OCI-LY7 (cell line): ENCODE results near the gene DLGAP4. TPM values are rescaled to one million over a fixed set of nuclear protein-coding genes. Genes with fewer than 3 reads are reported as not detected.

Experiments
- BruUV-seq: library from RNA; stranded (reverse); fragments of 400-500 nt; replicated peaks from 2 replicates; lab custom pipeline; 2021; lab: Mats Ljungman, UMichigan
- CTCF ChIA-PET: fragments of 300-600 bp; sonication (Branson Sonifier 250); formaldehyde crosslinking; loops from one replicate; lab custom pipeline; 2022; ENCODE audit warnings: antibody characterized with exemption; ENCODE audit not compliant: unreplicated experiment; lab: Charles Lee
- POLR2A ChIA-PET: fragments of 300-600 bp; sonication (Branson Sonifier 250); formaldehyde crosslinking; loops from one replicate; lab custom pipeline; 2022; ENCODE audit warnings: antibody characterized with exemption; lab: Charles Lee
- DNase-seq: peaks from one replicate; pipeline ENCODE4 v3.0.0-alpha.2; 2015; ENCODE audit warnings: low spot score
- H2AFZ ChIP-seq: fragments of 200-600 bp; sonication (generic), shearing (Covaris generic); 2 replicates; pipeline ENCODE4 v1.6.1; 2014; ENCODE audit warnings: mild to moderate bottlenecking, antibody characterized with exemption, low read length, moderate library complexity
- H3K27ac ChIP-seq: fragments of 200-600 bp; sonication (generic); 2 replicates; pipeline ENCODE4 v1.5.1; 2014; ENCODE audit warnings: mixed run types, low read depth, mild to moderate bottlenecking, moderate library complexity, low read length, inconsistent platforms; ENCODE audit not compliant: poor library complexity, severe bottlenecking
- H3K36me3 ChIP-seq: fragments of 200-600 bp; sonication (generic); 2 replicates; pipeline ENCODE4 v1.6.1; 2014; ENCODE audit warnings: mild to moderate bottlenecking, antibody characterized with exemption, low read length, moderate library complexity, mixed read lengths; ENCODE audit not compliant: insufficient read depth
- H3K4me1 ChIP-seq: fragments of 200-600 bp; sonication (generic); 2 replicates; pipeline ENCODE4 v1.5.1; 2014; ENCODE audit warnings: mild to moderate bottlenecking, low read length; ENCODE audit not compliant: insufficient read depth, poor library complexity, severe bottlenecking
- H3K4me2 ChIP-seq: fragments of 200-600 bp; sonication (generic); 2 replicates; pipeline ENCODE4 v1.6.1; 2014; ENCODE audit warnings: mild to moderate bottlenecking, low read length
- H3K4me3 ChIP-seq: fragments of 200-600 bp; sonication (generic); 2 replicates; pipeline ENCODE4 v1.5.1; 2014; ENCODE audit warnings: mild to moderate bottlenecking, low read depth, low read length; ENCODE audit not compliant: poor library complexity, severe bottlenecking
- H3K79me2 ChIP-seq: fragments of 200-600 bp; sonication (generic); 2 replicates; pipeline ENCODE4 v1.6.1; 2016; ENCODE audit warnings: low read depth, mild to moderate bottlenecking, low read length, moderate library complexity, mixed read lengths; ENCODE audit not compliant: insufficient read depth
- H3K9me2 ChIP-seq: fragments of 200-600 bp; sonication (generic); 2 replicates; pipeline ENCODE4 v1.6.1; 2016; ENCODE audit warnings: mild to moderate bottlenecking, low read length, mixed read lengths; ENCODE audit not compliant: insufficient read depth
- H3K9me3 ChIP-seq: fragments of 200-600 bp; sonication (generic); 2 replicates; pipeline ENCODE4 v1.6.1; 2014; ENCODE audit warnings: mild to moderate bottlenecking, mixed run types, low read length, mixed read lengths
- H4K20me1 ChIP-seq: fragments of 200-600 bp; sonication (generic); 2 replicates; pipeline ENCODE4 v1.6.1; 2014; ENCODE audit warnings: mild to moderate bottlenecking, antibody characterized with exemption, low read length, moderate library complexity, mixed read lengths; ENCODE audit not compliant: insufficient read depth
- EZH2phosphoT487 ChIP-seq: fragments of 200-600 bp; sonication (generic); IDR thresholded peaks from 2 replicates; pipeline ENCODE4 v1.6.1; 2018; ENCODE audit warnings: low read depth, borderline replicate concordance, mild to moderate bottlenecking, mixed run types, antibody characterized with exemption, low read length, moderate library complexity, mixed read lengths
- intact Hi-C: fragments of 100-400 bp; cut with micrococcal nuclease; formaldehyde crosslinking; loops from one replicate; pipeline ENCODE4 v1.10.0; 2022; ENCODE audit not compliant: unreplicated experiment
- total RNA-seq, 2 experiments: library from RNA; depleted of rRNA in 1 of 2; stranded (reverse); fragments of >200 nt in 1 of 2; shearing (Covaris generic) in 1 of 2; gene quantifications; 2 replicates each; pipeline ENCODE4 v1.2.3, GENCODE V29; 2014 to 2022
- TF ChIP-seq, protein P1 (sequence below): fragments of 200-600 bp; sonication (generic); conservative IDR thresholded peaks from 2 replicates; pipeline ENCODE4 v1.5.1; 2014; ENCODE audit warnings: mild to moderate bottlenecking, antibody characterized with exemption, low read length, moderate library complexity, mixed read lengths

DLGAP4 gene
- total RNA-seq, 2 experiments from 2014 or later, result 7.7 to 41.6 TPM

- ChIA-PET CTCF (interaction anchor here (0.7 kb wide), 1 partner anchor 113 kb away, joined by 3 read pairs; no protein-coding TSS in a partner anchor), POLR2A (interaction anchor here (0.6 kb wide), 1 partner anchor 125 kb away, joined by 3 read pairs; no protein-coding TSS in a partner anchor)
- H3K79me2 ChIP-seq, result no peaks in the 10 kb centered on the region
- H3K4me2 ChIP-seq, result no peak overlapping the region
- H3K4me1 ChIP-seq, result no peaks in the 10 kb centered on the region
- H3K36me3 ChIP-seq, result no peaks in the 10 kb centered on the region
- H2AFZ ChIP-seq, result no peak overlapping the region
- no peaks in the 10 kb centered on the region for H4K20me1 ChIP-seq
- BruUV-seq, result no TSS peak
- TF ChIP-seq, protein P1, sequence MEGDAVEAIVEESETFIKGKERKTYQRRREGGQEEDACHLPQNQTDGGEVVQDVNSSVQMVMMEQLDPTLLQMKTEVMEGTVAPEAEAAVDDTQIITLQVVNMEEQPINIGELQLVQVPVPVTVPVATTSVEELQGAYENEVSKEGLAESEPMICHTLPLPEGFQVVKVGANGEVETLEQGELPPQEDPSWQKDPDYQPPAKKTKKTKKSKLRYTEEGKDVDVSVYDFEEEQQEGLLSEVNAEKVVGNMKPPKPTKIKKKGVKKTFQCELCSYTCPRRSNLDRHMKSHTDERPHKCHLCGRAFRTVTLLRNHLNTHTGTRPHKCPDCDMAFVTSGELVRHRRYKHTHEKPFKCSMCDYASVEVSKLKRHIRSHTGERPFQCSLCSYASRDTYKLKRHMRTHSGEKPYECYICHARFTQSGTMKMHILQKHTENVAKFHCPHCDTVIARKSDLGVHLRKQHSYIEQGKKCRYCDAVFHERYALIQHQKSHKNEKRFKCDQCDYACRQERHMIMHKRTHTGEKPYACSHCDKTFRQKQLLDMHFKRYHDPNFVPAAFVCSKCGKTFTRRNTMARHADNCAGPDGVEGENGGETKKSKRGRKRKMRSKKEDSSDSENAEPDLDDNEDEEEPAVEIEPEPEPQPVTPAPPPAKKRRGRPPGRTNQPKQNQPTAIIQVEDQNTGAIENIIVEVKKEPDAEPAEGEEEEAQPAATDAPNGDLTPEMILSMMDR, result no peak
- no peak for TF ChIP-seq EZH2phosphoT487
- intact Hi-C loops, result no loop called here
- no peaks in the 10 kb centered on the region for H3K9me2 ChIP-seq
- no peak for DNase-seq
- no peak overlapping the region for H3K27ac ChIP-seq
- no peaks in the 10 kb centered on the region for H3K9me3 ChIP-seq
- no peak overlapping the region for H3K4me3 ChIP-seq
Measured at GRCh38 chr20:36304786-36305495, 1.2 kb upstream of the DLGAP4 start.

- Histone ChIP-seq H3K4me2 (no peak overlapping the region), H4K20me1 (no peaks in the 10 kb centered on the region), H3K4me3 (no peak overlapping the region), H2AFZ (no peak overlapping the region), H3K9me3 (no peaks in the 10 kb centered on the region), H3K79me2 (no peaks in the 10 kb centered on the region), H3K9me2 (no peaks in the 10 kb centered on the region), H3K4me1 (no peaks in the 10 kb centered on the region), H3K36me3 (no peaks in the 10 kb centered on the region), H3K27ac (no peak overlapping the region)
- TF ChIP-seq, protein P1, result no peak
- TF ChIP-seq EZH2phosphoT487, result no peak
- intact Hi-C loops, result no loop called here
- CTCF ChIA-PET, result no interaction called here
- POLR2A ChIA-PET, result no interaction called here
- BruUV-seq, result no TSS peak
- DNase-seq, result no peak
Measured at GRCh38 chr20:36306553-36307411, 643 bp downstream of the DLGAP4 start.
